ENCODE data around the gene JAM3. TPM values are rescaled to one million over a fixed set of nuclear protein-coding genes. Genes with fewer than 3 reads are reported as not detected.

Gene JAM3
- total and polyA plus RNA-seq, 10 of the 15 experiments (the other 5 are each of a cell fraction or from before 2014, with no cell fraction given) = 0.04 to 1.1 (median 0.32) TPM; not detected in 1

GRCh38 chr11:134044514-134045284 lies 24.2 kb upstream of the JAM3 start:
- TF ChIP-seq ZNF384 (IDR thresholded peaks at IDR 0.05; ENCODE audit: borderline replicate concordance, low read depth, low read length) (no peak), SUPT20H (IDR thresholded peaks at IDR 0.05; ENCODE audit: borderline replicate concordance, control insufficient read depth, low read depth, low read length) (no peak), PAX5 (IDR thresholded peaks at IDR 0.05; ENCODE audit: borderline replicate concordance, low read depth, low read length) (no peak), ZNF217 (IDR thresholded peaks at IDR 0.05) (no peak), CBX3 (IDR thresholded peaks at IDR 0.05; ENCODE audit: borderline replicate concordance, low read depth) (no peak), HDAC2 (IDR thresholded peaks at IDR 0.05) (no peak), PML (IDR thresholded peaks at IDR 0.05; ENCODE audit: low read length) (no peak), RELB (IDR thresholded peaks at IDR 0.05; ENCODE audit: low read depth) (no peak), NRF1 (conservative IDR thresholded peaks at IDR 0.05; ENCODE audit: low read depth, low read length) (no peak), NFYB (IDR thresholded peaks at IDR 0.05; ENCODE audit: insufficient read depth, low read depth, low read length) (no peak), NR2F1 (conservative IDR thresholded peaks at IDR 0.05) (no peak), JUNB (IDR thresholded peaks at IDR 0.05) (no peak), ATF3 (IDR thresholded peaks at IDR 0.05; ENCODE audit: borderline replicate concordance, extremely low read depth, low read depth, low read length) (no peak), CHD1 (IDR thresholded peaks at IDR 0.05; ENCODE audit: low read depth, low read length) (no peak), EGR1 (IDR thresholded peaks at IDR 0.05; ENCODE audit: borderline replicate concordance in 1 of 2, low read depth in 2 of 2, low read length in 2 of 2) (no peak), HDGF (IDR thresholded peaks at IDR 0.05) (no peak), TCF7 (IDR thresholded peaks at IDR 0.05; ENCODE audit: borderline replicate concordance) (no peak)
- Histone ChIP-seq H3K9ac (ENCODE audit: control insufficient read depth, insufficient read depth, low read length) (no peak overlapping the region), H3K79me2 (ENCODE audit: control insufficient read depth, insufficient read depth, low read length) (no peaks in the 10 kb centered on the region), H3K27ac (ENCODE audit: control insufficient read depth, insufficient read depth) (no peak overlapping the region), H4K20me1 (ENCODE audit: control insufficient read depth, insufficient read depth) (no peaks in the 10 kb centered on the region), H3K36me3 (ENCODE audit: control insufficient read depth in 2 of 2, insufficient read depth in 2 of 2, low read length in 1 of 2) (no peaks in the 10 kb centered on the region), H3K9me3 (replicated peaks; ENCODE audit: control insufficient read depth, insufficient read depth, low read length) (no peaks in the 10 kb centered on the region), H3K4me2 (ENCODE audit: control insufficient read depth, insufficient read depth) (no peak overlapping the region), H3K4me1 (ENCODE audit: control insufficient read depth, insufficient read depth, low read length) (no peaks in the 10 kb centered on the region), H3K4me3 (no peak overlapping the region), H2AFZ (ENCODE audit: control insufficient read depth, low read depth, low read length) (no peak overlapping the region), H3K27me3 (replicated peaks in 1 of 2; ENCODE audit: control insufficient read depth in 2 of 2, insufficient read depth in 2 of 2, low read length in 1 of 2) (no peaks in the 10 kb centered on the region; a peak in 2 of 4 replicates)
- RAD21 ChIA-PET (ENCODE audit: unreplicated experiment) = interaction anchor here (2.4 kb wide), 1 partner anchor 117 kb away, joined by 7 read pairs; no protein-coding TSS in a partner anchor
- CTCF ChIA-PET = interaction anchor here (1.2 kb wide), 2 partner anchors 10 to 117 kb away, joined by 3 to 4 read pairs; no protein-coding TSS in a partner anchor
- intact Hi-C loops (cut with micrococcal nuclease; ENCODE audit: unreplicated experiment) = loop anchor here (5.0 kb wide), 1 partner anchor 117 kb away; no protein-coding TSS in a partner anchor
- ATAC-seq = no peak
- no peak for DNase-seq (ENCODE audit: low read depth, low spot score)
- POLR2A ChIA-PET = no interaction called here
- FAIRE-seq = no peak
- SMC1A ChIA-PET (ENCODE audit: uncharacterized antibody, unreplicated experiment) = interaction anchor here (2.4 kb wide), 1 partner anchor 117 kb away, joined by 5 read pairs; no protein-coding TSS in a partner anchor
- in situ Hi-C loops (cut with MboI) = no loop called here
- WGBS (ENCODE audit: insufficient coverage, insufficient replicate concordance, low lambda C conversion rate, missing lambda C conversion rate) = 53% methylated on average over 16 of the region's 16 CpGs
- BruUV-seq (replicated peaks) = no TSS peak

All from GM12878 (cell line).